WERI-Rb-1 (cell line): ENCODE measurements around the gene PSENEN.

Experiments
- DNase-seq: peaks from one replicate; pipeline ENCODE4 v3.0.0-alpha.2; 2020
- H3K27ac ChIP-seq: fragments of 250-450 bp; sonication (Bioruptor Pico); 2 replicates; pipeline ENCODE4 v1.5.1; 2020; ENCODE audit warnings: mild to moderate bottlenecking, moderate library complexity
- H3K27me3 ChIP-seq: fragments of 250-450 bp; sonication (Bioruptor Pico); 2 replicates; pipeline ENCODE4 v1.5.1; 2021; ENCODE audit warnings: mild to moderate bottlenecking, low read depth, moderate library complexity; ENCODE audit not compliant: insufficient read depth, severe bottlenecking
- H3K36me3 ChIP-seq: fragments of 250-450 bp; sonication (Bioruptor Pico); 2 replicates; pipeline ENCODE4 v1.5.1; 2020; ENCODE audit warnings: mild to moderate bottlenecking, moderate library complexity
- H3K4me3 ChIP-seq: 2 replicates; pipeline ENCODE4 v1.5.1; 2011; ENCODE audit warnings: low read depth, mild to moderate bottlenecking, control low read depth, low read length
- H3K9me3 ChIP-seq: fragments of 250-450 bp; sonication (Bioruptor Pico); 2 replicates; pipeline ENCODE4 v1.5.1; 2021; ENCODE audit warnings: mild to moderate bottlenecking, moderate library complexity; ENCODE audit not compliant: severe bottlenecking
- TF ChIP-seq, protein P1 (sequence below): IDR thresholded peaks from 2 replicates; pipeline ENCODE4 v1.5.1; 2011; ENCODE audit warnings: low read depth, mild to moderate bottlenecking, control low read depth, inconsistent platforms, low read length

Gene PSENEN

DNA sequence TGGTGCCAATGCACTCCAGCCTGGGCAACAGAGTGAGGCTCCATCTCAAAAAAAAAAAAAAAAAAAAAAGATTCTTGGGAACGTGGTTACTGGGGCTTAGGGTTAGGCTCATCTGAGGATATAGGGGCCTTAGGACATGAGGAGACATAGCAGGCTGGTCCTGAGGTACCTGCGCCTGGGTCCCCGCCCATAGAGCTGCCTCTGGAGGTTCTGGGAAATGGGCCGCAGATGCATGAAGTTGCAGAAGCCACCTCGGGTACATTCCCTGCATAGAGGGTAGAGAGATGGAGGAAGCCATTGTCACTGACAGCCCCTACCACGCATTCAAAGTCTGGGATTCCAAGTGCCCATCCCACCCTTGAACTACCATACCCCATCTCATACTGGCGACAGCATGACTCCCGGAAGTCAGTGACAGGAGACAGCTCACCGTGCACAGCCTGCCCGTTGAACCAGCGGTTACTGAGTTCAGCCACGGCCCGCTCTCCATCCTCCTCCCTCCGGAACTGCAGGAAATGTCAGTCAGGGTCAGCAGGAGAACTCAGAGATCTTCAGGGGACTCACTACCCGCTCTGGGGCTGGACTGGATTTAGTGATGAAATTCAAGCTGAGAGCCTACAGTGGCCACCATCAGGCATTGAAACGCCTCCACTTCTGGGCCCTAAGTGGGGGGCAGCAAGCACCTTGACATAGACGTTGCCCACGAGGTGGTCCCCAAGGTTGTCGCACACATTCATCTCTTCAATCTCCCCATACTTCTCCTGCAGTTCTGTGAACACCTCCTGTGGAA is 1.6 kb upstream of the PSENEN start:
- no peaks in the 10 kb centered on the region for H3K9me3 ChIP-seq

GRCh38 chr19:35744430-35745327 is 772 bp upstream of the PSENEN start:
- Histone ChIP-seq H3K27me3 (no peaks in the 10 kb centered on the region), H3K4me3 (peak overlapping the region; percentile 83), H3K9me3 (no peaks in the 10 kb centered on the region), H3K27ac (peak overlapping the region; percentile 95), H3K36me3 (peaks cover 6% of the 10 kb centered on the region; the same call in 1 of the 2 replicates)
- DNase-seq: peak; percentile 97
- TF ChIP-seq, protein P1, sequence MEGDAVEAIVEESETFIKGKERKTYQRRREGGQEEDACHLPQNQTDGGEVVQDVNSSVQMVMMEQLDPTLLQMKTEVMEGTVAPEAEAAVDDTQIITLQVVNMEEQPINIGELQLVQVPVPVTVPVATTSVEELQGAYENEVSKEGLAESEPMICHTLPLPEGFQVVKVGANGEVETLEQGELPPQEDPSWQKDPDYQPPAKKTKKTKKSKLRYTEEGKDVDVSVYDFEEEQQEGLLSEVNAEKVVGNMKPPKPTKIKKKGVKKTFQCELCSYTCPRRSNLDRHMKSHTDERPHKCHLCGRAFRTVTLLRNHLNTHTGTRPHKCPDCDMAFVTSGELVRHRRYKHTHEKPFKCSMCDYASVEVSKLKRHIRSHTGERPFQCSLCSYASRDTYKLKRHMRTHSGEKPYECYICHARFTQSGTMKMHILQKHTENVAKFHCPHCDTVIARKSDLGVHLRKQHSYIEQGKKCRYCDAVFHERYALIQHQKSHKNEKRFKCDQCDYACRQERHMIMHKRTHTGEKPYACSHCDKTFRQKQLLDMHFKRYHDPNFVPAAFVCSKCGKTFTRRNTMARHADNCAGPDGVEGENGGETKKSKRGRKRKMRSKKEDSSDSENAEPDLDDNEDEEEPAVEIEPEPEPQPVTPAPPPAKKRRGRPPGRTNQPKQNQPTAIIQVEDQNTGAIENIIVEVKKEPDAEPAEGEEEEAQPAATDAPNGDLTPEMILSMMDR: peak; percentile 60

More for the DNA sequence above, 1.6 kb upstream of the PSENEN start:
- Histone ChIP-seq H3K27ac (no peak overlapping the region), H3K27me3 (no peaks in the 10 kb centered on the region), H3K4me3 (no peak overlapping the region), H3K36me3 (peaks cover 12% of the 10 kb centered on the region)
- DNase-seq: no peak
- TF ChIP-seq, protein P1: no peak

GRCh38 chr19:35746087-35746462 is 624 bp downstream of the PSENEN start:
- Histone ChIP-seq H3K9me3 (no peaks in the 10 kb centered on the region), H3K27ac (peak overlapping the region; percentile 95), H3K36me3 (peaks cover 6% of the 10 kb centered on the region; the same call in 1 of the 2 replicates), H3K4me3 (peak overlapping the region; percentile 83), H3K27me3 (no peaks in the 10 kb centered on the region)
- no peak for DNase-seq
- TF ChIP-seq, protein P1: no peak

DNA sequence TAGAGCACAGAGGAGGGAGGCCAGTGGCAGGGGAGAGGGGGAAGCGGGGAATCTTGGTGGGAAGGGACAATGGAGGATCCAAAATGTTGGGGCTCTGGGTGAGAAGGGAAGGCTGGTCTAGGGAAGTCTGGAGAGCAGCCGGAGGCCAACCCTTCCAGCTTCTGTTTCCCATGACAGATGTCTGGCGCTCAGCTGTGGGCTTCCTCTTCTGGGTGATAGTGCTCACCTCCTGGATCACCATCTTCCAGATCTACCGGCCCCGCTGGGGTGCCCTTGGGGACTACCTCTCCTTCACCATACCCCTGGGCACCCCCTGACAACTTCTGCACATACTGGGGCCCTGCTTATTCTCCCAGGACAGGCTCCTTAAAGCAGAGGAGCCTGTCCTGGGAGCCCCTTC is 1.1 kb downstream of the PSENEN start:
- no peak for DNase-seq
- Histone ChIP-seq H3K9me3 (no peaks in the 10 kb centered on the region), H3K36me3 (peaks cover 6% of the 10 kb centered on the region; the same call in 1 of the 2 replicates), H3K4me3 (no peak overlapping the region), H3K27me3 (no peaks in the 10 kb centered on the region), H3K27ac (no peak overlapping the region)
- TF ChIP-seq, protein P1: no peak

DNA sequence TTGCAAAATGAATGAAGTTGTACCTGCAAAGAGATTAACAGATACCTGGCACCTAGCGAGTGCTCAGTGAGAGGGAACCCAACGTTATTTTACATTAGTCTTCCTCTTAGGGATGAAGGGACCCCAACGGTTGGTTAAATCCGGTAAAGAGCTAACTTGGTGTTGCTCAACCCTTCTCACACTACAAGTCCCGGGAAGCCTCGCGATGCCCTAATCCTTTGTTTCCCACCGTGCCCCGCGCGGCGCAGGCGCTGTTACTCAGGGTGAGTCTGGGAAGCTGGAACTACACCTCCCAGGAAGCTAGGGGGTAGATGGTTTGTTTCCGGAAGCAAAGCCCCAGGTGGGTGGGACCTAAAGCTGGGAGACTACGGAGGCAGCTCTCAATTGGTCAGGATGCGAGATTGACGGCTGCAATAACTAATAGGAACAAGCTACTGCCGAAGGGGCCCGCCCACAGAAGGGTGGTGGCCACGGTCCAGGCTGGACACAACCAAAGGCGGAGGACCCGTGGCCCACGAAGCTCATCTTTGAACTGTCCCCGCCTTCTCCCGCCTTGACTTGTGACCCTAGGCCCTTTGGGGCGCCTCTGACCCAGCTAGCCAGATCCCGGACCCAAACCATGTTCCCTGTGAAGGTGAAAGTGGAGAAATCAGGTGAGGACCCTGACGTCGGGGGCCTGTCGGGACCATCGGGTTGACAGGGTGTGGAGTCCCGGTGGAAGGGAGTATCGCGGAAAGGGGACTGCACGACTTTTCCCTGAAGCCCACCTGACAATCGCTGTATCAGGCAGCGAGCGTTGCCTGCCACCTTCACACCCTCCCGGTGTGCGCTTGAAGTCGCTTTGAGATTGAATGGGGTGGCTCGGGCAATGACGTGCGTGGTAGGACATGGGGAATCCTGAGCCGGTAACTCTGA is 2.9 kb downstream of the PSENEN start, which contains the start of gene LIN37:
TSS of gene LIN37 (plus strand) at position 471 of the 915 bp plus-strand sequence. CDS start at position 620, 149 bp downstream.
- TF ChIP-seq, protein P1: no peak
- peak within 1 kb of the TSS; percentile 61 for H3K27ac ChIP-seq

More for the DNA sequence above, 2.9 kb downstream of the PSENEN start, which contains the start of gene LIN37:
- Histone ChIP-seq H3K9me3 (no peaks in the 10 kb centered on the region), H3K4me3 (peak within 1 kb of the TSS; percentile 84), H3K27me3 (no peaks in the 10 kb centered on the region), H3K36me3 (peaks cover 10% of the 10 kb centered on the region)
- DNase-seq: peak; percentile 99
